Measurements from ENCODE around the gene CD3E. TPM values are rescaled to one million over a fixed set of nuclear protein-coding genes. Genes with fewer than 3 reads are reported as not detected.
A peak's percentile ranks its signal among the peaks of the same experiment; 100 is the strongest.

CD3E gene
- total and polyA plus RNA-seq, 2 of the 13 experiments (the other 11 are each of a cell fraction or from before 2014, with no cell fraction given), result not detected

DNA sequence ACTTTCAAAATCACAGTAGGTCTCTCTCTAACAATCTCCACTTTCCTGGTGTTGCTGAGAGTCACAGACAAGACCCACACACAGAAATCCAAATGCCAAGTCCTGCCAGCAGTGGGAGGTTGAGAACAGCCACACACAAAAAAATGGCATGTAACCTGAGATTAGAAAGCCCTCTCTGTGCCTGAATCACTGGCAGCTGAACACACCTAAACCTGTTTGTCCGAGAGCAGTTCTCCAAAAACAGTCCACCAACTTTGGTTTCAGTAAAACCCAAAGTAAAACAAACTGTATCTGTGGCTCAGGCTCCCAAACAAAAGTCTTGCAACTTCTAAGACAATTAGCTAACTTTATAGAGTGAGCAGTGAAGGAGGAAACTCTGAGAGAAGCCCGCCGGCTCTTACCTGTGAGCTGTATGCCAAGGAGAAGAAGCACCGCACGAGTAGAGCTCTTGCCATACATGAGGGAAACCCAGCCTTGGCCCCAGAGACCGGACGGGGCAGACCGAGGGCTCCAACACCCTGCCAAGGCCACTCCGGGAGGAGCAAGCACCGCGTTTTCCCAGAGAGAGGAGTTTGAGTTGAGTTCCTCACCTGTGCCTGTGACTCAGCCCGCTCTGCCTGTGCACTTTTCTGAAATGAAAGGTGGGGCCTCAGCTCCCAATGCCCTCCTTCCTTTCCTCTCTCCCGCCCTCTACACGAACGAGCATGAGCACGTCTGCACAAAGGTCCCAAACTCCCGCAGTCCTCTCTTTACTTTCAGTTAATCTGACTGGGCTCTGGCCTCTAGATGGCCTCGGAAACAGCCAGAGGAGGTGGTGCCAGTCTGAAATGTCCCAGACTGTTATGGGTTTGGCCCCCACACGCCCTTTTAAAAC lies 40.6 kb upstream of the CD3E start, which contains the start of gene MPZL2 (continued):
- TF ChIP-seq GPN1 (CRISPR knock-in tag; IDR thresholded peaks at IDR 0.05; ENCODE audit: borderline replicate concordance) (no peak), GATAD1 (CRISPR knock-in tag; IDR thresholded peaks at IDR 0.05) (no peak; the same call in 1 of the 2 replicates), ZSCAN30 (CRISPR knock-in tag; IDR thresholded peaks at IDR 0.05) (no peak), ERF (CRISPR knock-in tag; IDR thresholded peaks at IDR 0.05) (peak; percentile 51; the same call in 1 of the 2 replicates), CENPT (CRISPR knock-in tag; IDR thresholded peaks at IDR 0.05; ENCODE audit: low read depth) (no peak), DMAP1 (CRISPR knock-in tag; IDR thresholded peaks at IDR 0.05) (peak; percentile 45; the same call in 1 of the 2 replicates), SETDB1 (CRISPR knock-in tag; IDR thresholded peaks at IDR 0.05; ENCODE audit: borderline replicate concordance) (no peak), MLLT10 (CRISPR knock-in tag; IDR thresholded peaks at IDR 0.05) (no peak), ZNF431 (CRISPR knock-in tag; IDR thresholded peaks at IDR 0.05; ENCODE audit: borderline replicate concordance, low read depth) (peak; percentile 99), FOSL2 (CRISPR knock-in tag; IDR thresholded peaks at IDR 0.05) (peak; percentile 72), PPARG (CRISPR knock-in tag; conservative IDR thresholded peaks at IDR 0.05) (no peak), DNMT1 (CRISPR knock-in tag; IDR thresholded peaks at IDR 0.05) (no peak)
- TF ChIP-seq, protein P1, sequence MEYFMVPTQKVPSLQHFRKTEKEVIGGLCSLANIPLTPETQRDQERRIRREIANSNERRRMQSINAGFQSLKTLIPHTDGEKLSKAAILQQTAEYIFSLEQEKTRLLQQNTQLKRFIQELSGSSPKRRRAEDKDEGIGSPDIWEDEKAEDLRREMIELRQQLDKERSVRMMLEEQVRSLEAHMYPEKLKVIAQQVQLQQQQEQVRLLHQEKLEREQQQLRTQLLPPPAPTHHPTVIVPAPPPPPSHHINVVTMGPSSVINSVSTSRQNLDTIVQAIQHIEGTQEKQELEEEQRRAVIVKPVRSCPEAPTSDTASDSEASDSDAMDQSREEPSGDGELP (IDR thresholded peaks at IDR 0.05; ENCODE audit: borderline replicate concordance, low read depth), result peak; percentile 27; the same call in 1 of the 2 replicates
- TF ChIP-seq, protein P2, sequence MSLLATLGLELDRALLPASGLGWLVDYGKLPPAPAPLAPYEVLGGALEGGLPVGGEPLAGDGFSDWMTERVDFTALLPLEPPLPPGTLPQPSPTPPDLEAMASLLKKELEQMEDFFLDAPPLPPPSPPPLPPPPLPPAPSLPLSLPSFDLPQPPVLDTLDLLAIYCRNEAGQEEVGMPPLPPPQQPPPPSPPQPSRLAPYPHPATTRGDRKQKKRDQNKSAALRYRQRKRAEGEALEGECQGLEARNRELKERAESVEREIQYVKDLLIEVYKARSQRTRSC (CRISPR knock-in tag; IDR thresholded peaks at IDR 0.05; ENCODE audit: low read depth), result no peak
- TF ChIP-seq, protein P3, sequence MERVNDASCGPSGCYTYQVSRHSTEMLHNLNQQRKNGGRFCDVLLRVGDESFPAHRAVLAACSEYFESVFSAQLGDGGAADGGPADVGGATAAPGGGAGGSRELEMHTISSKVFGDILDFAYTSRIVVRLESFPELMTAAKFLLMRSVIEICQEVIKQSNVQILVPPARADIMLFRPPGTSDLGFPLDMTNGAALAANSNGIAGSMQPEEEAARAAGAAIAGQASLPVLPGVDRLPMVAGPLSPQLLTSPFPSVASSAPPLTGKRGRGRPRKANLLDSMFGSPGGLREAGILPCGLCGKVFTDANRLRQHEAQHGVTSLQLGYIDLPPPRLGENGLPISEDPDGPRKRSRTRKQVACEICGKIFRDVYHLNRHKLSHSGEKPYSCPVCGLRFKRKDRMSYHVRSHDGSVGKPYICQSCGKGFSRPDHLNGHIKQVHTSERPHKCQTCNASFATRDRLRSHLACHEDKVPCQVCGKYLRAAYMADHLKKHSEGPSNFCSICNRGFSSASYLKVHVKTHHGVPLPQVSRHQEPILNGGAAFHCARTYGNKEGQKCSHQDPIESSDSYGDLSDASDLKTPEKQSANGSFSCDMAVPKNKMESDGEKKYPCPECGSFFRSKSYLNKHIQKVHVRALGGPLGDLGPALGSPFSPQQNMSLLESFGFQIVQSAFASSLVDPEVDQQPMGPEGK (CRISPR knock-in tag; IDR thresholded peaks at IDR 0.05), result 0 out of 2 replicates have a peak, but pooled peaks have one; percentile 36
- TF ChIP-seq, protein P4, sequence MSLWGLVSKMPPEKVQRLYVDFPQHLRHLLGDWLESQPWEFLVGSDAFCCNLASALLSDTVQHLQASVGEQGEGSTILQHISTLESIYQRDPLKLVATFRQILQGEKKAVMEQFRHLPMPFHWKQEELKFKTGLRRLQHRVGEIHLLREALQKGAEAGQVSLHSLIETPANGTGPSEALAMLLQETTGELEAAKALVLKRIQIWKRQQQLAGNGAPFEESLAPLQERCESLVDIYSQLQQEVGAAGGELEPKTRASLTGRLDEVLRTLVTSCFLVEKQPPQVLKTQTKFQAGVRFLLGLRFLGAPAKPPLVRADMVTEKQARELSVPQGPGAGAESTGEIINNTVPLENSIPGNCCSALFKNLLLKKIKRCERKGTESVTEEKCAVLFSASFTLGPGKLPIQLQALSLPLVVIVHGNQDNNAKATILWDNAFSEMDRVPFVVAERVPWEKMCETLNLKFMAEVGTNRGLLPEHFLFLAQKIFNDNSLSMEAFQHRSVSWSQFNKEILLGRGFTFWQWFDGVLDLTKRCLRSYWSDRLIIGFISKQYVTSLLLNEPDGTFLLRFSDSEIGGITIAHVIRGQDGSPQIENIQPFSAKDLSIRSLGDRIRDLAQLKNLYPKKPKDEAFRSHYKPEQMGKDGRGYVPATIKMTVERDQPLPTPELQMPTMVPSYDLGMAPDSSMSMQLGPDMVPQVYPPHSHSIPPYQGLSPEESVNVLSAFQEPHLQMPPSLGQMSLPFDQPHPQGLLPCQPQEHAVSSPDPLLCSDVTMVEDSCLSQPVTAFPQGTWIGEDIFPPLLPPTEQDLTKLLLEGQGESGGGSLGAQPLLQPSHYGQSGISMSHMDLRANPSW (CRISPR knock-in tag; IDR thresholded peaks at IDR 0.05; ENCODE audit: borderline replicate concordance), result no peak
- TF ChIP-seq, protein P5, sequence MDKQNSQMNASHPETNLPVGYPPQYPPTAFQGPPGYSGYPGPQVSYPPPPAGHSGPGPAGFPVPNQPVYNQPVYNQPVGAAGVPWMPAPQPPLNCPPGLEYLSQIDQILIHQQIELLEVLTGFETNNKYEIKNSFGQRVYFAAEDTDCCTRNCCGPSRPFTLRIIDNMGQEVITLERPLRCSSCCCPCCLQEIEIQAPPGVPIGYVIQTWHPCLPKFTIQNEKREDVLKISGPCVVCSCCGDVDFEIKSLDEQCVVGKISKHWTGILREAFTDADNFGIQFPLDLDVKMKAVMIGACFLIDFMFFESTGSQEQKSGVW (CRISPR knock-in tag; IDR thresholded peaks at IDR 0.05; ENCODE audit: borderline replicate concordance), result no peak
- TF ChIP-seq, protein P6, sequence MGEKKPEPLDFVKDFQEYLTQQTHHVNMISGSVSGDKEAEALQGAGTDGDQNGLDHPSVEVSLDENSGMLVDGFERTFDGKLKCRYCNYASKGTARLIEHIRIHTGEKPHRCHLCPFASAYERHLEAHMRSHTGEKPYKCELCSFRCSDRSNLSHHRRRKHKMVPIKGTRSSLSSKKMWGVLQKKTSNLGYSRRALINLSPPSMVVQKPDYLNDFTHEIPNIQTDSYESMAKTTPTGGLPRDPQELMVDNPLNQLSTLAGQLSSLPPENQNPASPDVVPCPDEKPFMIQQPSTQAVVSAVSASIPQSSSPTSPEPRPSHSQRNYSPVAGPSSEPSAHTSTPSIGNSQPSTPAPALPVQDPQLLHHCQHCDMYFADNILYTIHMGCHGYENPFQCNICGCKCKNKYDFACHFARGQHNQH (CRISPR knock-in tag; IDR thresholded peaks at IDR 0.05), result no peak; the same call in 1 of the 2 replicates
- TF ChIP-seq, protein P7, sequence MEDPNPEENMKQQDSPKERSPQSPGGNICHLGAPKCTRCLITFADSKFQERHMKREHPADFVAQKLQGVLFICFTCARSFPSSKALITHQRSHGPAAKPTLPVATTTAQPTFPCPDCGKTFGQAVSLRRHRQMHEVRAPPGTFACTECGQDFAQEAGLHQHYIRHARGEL (CRISPR knock-in tag; IDR thresholded peaks at IDR 0.05), result no peak
